ENCODE measurements around the gene DAB1. TPM values are rescaled to one million over a fixed set of nuclear protein-coding genes. Genes with fewer than 3 reads are reported as not detected.

The DAB1 gene
- total RNA-seq, 3 donors from 2014 or later (not counting 1 experiment from before 2014, with no cell fraction given): 0.41 TPM; not detected in 2

DNA sequence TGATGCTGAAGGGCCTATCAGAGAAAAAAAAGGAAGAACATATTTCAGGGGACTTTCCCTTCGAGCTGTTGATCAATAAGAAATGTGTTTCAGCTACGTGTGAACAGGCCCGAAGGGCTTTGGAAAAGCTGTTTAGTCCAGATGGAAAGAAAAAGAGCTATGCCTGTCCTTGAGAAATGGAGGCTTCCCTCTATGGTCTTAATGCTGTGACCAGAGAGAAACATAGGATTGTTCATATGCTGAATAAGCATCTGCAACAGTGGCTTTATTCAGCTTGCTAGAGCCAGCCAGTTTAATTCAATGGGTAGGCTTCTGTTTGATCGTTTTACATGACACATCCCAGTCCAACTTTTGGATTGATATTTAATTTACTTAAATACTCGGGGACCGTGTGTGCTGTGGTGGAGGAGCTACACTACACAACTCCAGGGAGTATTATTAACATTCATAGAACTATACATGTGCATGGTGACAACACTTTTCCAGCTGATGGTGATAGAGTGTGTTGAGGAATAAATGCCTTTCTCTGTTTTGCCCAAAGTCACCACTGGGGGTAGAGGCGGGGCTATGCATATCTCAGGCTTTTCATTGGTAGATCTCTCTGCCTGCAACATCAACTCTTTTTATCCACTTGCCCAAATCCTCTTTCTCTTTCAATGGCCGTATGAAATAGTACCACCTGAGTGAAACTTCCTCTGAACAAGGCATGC lies 351.3 kb downstream of the DAB1 start:
- Histone ChIP-seq H3K27me3 (ENCODE audit: control insufficient read depth, insufficient read depth, low read length) (no peaks in the 10 kb centered on the region), H3K4me1 (ENCODE audit: control insufficient read depth, insufficient read depth, low read length) (no peaks in the 10 kb centered on the region), H3K4me3 (ENCODE audit: low read length) (no peak overlapping the region), H3K27ac (ENCODE audit: low read length) (no peak overlapping the region), H3K9me3 (ENCODE audit: control insufficient read depth, insufficient read depth, low read length) (no peaks in the 10 kb centered on the region), H3K36me3 (ENCODE audit: control insufficient read depth, insufficient read depth, low read length) (no peaks in the 10 kb centered on the region)
- intact Hi-C loops (cut with micrococcal nuclease): no loop called here
- Mint-ChIP-seq H3K9me3 (no peaks in the 10 kb centered on the region), H3K27ac (no peak overlapping the region), H3K36me3 (no peaks in the 10 kb centered on the region), H3K27me3 (ENCODE audit: low read depth in 2 of 2) (peaks cover 12 to 15% of the 10 kb centered on the region in 2 donors), H3K4me3 (no peak overlapping the region), H3K4me1 (no peaks in the 10 kb centered on the region)
- ATAC-seq: no peak
- TF ChIP-seq, protein P1, sequence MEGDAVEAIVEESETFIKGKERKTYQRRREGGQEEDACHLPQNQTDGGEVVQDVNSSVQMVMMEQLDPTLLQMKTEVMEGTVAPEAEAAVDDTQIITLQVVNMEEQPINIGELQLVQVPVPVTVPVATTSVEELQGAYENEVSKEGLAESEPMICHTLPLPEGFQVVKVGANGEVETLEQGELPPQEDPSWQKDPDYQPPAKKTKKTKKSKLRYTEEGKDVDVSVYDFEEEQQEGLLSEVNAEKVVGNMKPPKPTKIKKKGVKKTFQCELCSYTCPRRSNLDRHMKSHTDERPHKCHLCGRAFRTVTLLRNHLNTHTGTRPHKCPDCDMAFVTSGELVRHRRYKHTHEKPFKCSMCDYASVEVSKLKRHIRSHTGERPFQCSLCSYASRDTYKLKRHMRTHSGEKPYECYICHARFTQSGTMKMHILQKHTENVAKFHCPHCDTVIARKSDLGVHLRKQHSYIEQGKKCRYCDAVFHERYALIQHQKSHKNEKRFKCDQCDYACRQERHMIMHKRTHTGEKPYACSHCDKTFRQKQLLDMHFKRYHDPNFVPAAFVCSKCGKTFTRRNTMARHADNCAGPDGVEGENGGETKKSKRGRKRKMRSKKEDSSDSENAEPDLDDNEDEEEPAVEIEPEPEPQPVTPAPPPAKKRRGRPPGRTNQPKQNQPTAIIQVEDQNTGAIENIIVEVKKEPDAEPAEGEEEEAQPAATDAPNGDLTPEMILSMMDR (IDR thresholded peaks at IDR 0.05): no peak
- DNase-seq: no peak
- 85% methylated on average over 5 of the region's 8 CpGs for WGBS (ENCODE audit: insufficient coverage)

DNA sequence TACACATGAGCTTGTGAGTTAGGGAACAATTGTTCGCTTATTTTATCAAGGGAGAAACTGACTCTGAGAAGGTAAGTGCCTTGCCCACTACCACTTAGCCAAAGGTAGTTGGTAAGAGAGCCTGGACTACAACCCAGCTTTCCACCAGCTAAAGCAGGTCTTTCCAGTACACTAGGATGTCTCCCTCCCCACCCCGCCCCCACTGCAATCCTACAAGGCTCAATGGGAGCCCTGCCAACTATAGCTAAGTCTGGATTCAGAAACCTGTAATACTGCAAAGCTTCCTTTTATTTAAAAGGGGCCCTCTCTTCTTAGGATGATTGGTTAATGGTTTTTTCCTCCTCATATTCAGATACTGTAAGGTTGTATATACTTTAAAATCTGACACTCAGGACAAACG lies 356.0 kb downstream of the DAB1 start:
- WGBS (ENCODE audit: insufficient coverage): 93% methylated on average over 1 of the region's 3 CpGs
- no peaks in the 10 kb centered on the region for H3K4me1 Mint-ChIP-seq
- H3K36me3 ChIP-seq (ENCODE audit: control insufficient read depth, insufficient read depth, low read length): no peaks in the 10 kb centered on the region
- TF ChIP-seq, protein P1 (IDR thresholded peaks at IDR 0.05): no peak
- H3K9me3 ChIP-seq (ENCODE audit: control insufficient read depth, insufficient read depth, low read length): no peaks in the 10 kb centered on the region
- intact Hi-C loops (cut with micrococcal nuclease): no loop called here
- H3K36me3 Mint-ChIP-seq: no peaks in the 10 kb centered on the region
- H3K27ac ChIP-seq (ENCODE audit: low read length): no peak overlapping the region
- H3K9me3 Mint-ChIP-seq: no peaks in the 10 kb centered on the region
- no peaks in the 10 kb centered on the region for H3K27me3 Mint-ChIP-seq (ENCODE audit: low read depth in 2 of 2)
- no peak overlapping the region for H3K4me3 ChIP-seq (ENCODE audit: low read length)
- H3K27ac Mint-ChIP-seq: no peak overlapping the region
- H3K27me3 ChIP-seq (ENCODE audit: control insufficient read depth, insufficient read depth, low read length): no peaks in the 10 kb centered on the region
- H3K4me3 Mint-ChIP-seq: no peak overlapping the region
- no peaks in the 10 kb centered on the region for H3K4me1 ChIP-seq (ENCODE audit: control insufficient read depth, insufficient read depth, low read length)
- ATAC-seq: no peak
- no peak for DNase-seq

DNA sequence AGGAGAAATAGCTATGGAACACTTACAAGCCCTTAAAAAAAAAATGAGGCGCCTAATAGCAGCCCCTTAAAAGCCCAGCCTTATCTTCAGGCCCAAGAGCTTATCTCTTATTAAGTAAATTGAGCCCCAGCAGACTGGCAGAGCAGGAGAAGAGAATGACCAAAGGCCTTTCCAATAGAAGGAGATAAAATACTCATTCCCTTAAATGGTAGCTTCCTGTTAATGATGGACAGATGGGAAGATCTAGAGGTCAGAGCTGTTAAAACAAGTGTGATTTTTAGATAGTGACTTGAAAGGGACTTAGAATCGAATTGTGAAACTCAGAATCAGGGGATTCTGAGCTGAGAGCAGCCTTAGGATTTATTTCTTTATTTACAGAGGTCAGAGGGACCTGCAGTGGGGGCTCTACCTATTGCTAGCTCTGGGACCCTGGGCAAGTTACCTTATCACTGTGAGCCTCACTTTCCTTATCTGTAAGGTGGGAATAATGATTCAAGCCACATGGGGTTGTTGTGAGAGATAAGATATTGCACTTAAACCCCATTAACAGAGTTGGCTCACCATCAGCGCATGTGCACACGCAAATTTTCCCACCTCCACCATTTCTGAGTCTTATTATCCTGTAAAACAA lies 356.8 kb downstream of the DAB1 start:
- TF ChIP-seq, protein P1 (IDR thresholded peaks at IDR 0.05): no peak
- no peaks in the 10 kb centered on the region for H3K27me3 ChIP-seq (ENCODE audit: control insufficient read depth, insufficient read depth, low read length)
- no peak overlapping the region for H3K4me3 ChIP-seq (ENCODE audit: low read length)
- no peaks in the 10 kb centered on the region for H3K36me3 Mint-ChIP-seq
- ATAC-seq (no peak), DNase-seq (no peak)
- H3K36me3 ChIP-seq (ENCODE audit: control insufficient read depth, insufficient read depth, low read length): no peaks in the 10 kb centered on the region
- 69% methylated on average over 2 of the region's 4 CpGs for WGBS (ENCODE audit: insufficient coverage)
- no peaks in the 10 kb centered on the region for H3K9me3 ChIP-seq (ENCODE audit: control insufficient read depth, insufficient read depth, low read length)
- H3K4me3 Mint-ChIP-seq: no peak overlapping the region
- H3K4me1 ChIP-seq (ENCODE audit: control insufficient read depth, insufficient read depth, low read length): no peaks in the 10 kb centered on the region
- H3K4me1 Mint-ChIP-seq: no peaks in the 10 kb centered on the region
- intact Hi-C loops (cut with micrococcal nuclease): no loop called here
- H3K9me3 Mint-ChIP-seq: no peaks in the 10 kb centered on the region
- no peaks in the 10 kb centered on the region for H3K27me3 Mint-ChIP-seq (ENCODE audit: low read depth in 2 of 2)
- H3K27ac Mint-ChIP-seq: no peak overlapping the region
- no peak overlapping the region for H3K27ac ChIP-seq (ENCODE audit: low read length)

Data from natural killer cell (primary cell).